Measurements from ENCODE around the gene ALPL. TPM values are rescaled to one million over a fixed set of nuclear protein-coding genes. Genes with fewer than 3 reads are reported as not detected.

Gene ALPL
- total RNA-seq, 2 experiments from 2014 or later = not detected

DNA sequence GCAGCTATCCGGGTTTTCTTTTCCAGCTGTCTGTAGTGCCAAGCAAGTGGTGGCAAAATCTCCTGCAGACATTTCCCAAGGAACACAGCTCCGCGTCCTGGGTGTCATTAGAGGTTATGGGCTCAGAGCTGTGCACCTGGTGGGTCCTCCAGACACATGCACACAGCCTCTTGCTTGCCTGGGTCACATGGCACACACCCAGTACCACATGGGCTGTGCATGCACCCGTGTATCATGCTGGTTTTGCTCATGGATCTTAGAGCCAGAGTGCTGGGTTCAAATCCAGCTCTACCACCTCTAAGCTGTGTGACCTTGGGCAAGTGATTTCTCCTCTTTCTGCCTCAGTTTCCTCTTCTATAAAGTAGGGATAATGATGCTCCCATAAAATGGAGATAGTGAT is 61.7 kb downstream of the ALPL start:
- POLR2A ChIA-PET = no interaction called here

DNA sequence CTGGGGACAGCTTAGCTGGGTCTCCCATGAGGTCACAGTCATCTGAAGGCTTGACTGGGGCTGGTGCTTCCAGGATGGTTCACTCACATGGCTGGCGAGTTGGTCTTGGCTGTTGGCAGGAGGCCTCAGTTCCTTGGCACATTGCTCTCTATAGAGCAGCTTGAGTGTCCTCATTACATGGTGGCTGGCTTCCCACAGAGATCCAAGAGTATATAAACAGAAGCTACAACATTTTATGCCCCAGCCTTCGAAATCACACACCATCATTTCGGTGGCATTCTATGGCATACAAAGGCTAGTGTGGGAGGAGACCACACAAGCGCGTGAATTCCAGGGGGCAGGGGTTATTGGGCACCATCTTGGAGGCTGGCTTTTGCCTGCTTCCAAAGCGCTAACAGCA is 63.0 kb downstream of the ALPL start:
- ChIA-PET CTCF (interaction anchor here (0.6 kb wide), 1 partner anchor 261 kb away, joined by 3 read pairs; no protein-coding TSS in a partner anchor), POLR2A (interaction anchor here (0.5 kb wide), 1 partner anchor 430 kb away, joined by 4 read pairs; no protein-coding TSS in a partner anchor)

More for the DNA sequence above, 61.7 kb downstream of the ALPL start:
- CTCF ChIA-PET = no interaction called here

DNA sequence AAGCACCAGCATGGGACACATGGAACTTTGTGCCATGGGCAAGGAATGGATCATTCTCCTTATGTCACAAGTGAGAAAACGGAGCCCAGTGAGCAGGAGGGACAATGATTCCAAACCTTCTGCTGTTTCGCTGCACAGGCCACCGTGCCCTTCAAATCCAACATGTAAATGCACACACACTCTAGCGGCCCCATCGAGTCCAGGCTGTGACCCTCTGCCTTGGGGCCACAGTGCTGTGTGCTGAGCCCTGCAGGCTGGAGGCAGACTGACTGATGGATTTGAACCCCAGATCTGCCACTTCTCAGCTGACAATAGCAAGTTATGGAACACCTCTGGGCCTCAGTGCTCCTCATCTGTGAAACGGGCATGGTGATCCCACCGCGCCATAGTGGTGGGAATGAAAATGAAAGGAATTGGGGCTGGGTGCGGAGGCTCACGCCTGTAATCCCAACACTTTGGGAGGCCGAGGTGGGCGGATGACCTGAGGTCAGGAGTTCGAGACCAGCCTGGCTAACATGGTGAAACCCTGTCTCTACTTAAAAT is 63.6 kb downstream of the ALPL start:
- ChIA-PET CTCF (interaction anchor here (0.6 kb wide), 1 partner anchor 1810 kb away, joined by 3 read pairs; no protein-coding TSS in a partner anchor), POLR2A (no interaction called here)

DNA sequence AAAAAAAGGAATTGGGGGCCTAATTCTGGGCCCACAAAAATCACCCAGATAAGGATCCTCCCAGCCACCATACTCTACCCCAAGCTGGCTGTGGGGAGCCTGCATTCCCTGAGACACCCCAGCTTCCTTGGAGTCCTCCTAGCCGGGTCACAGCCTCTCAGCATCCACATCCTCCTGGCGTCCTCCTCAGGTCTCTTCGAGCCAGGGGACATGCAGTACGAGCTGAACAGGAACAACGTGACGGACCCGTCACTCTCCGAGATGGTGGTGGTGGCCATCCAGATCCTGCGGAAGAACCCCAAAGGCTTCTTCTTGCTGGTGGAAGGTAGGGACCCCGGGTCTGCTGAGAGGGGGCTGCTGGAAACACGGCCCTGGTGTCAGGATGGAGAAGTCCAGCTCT is 64.3 kb downstream of the ALPL start:
- ChIA-PET POLR2A (no interaction called here), CTCF (interaction anchor here (0.6 kb wide), 1 partner anchor 1810 kb away, joined by 3 read pairs; no protein-coding TSS in a partner anchor)

DNA sequence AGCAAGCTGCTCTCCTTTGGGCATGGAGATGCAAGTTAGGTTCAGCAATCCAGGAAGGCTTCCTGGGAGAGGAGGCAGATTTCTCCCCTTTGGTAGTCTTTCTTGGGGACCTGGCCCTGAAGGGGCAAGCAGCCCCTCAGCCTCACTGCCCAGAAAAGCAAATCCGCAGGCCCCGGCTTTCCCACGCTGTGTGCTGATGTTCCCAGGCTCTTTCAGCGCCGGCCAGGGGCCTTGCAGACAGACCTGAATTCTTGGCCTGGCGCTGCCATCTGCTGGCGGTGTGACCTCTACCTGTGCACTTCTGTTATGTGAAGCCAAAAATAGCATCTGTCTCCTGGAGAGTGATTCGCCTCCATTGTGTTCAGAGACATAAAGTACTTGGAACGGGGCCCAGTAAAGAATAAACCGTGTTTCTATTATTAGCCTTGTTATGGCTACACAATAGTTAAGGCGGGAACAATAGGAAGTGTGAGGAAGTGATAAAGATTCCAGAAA is 64.8 kb downstream of the ALPL start:
- ChIA-PET POLR2A (no interaction called here), CTCF (interaction anchor here (1.0 kb wide), 1 partner anchor 9 kb away, joined by 3 read pairs; no protein-coding TSS in a partner anchor)

DNA sequence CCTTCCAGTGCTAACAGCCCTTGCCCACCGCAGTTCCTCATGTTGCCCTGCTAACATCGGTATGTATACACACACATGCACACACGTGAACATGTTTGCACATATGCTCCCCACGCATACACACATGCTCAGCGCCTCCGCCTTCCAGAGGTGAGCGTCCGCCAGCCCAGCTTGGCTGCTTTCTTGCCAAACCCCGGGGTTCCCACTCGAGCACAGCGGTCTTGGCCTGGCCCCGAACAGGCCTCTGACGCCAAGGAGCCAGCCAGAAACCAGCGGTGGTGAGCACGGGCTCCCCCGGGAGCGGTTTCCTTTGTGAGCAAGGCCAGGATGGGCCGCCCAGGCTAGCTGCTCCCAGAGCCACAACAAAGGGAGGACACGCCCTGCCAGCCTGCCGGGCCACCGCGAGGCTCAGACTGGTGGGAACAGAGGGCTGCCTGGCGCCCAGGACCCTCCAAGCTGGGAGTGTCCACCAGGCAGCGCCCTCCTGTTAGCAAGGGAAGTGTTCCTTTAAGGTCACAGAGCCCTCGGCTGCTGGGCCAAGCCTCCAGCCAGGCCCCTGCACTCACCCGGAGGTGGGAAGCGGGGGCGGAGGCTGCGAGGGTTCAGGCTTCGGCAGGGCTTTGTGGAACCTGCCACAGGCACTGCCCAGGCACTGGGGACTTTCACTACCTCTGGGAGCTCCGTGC is 65.4 kb downstream of the ALPL start:
- ChIA-PET CTCF (interaction anchor here (1.0 kb wide), 1 partner anchor 9 kb away, joined by 3 read pairs; no protein-coding TSS in a partner anchor), POLR2A (no interaction called here)

DNA sequence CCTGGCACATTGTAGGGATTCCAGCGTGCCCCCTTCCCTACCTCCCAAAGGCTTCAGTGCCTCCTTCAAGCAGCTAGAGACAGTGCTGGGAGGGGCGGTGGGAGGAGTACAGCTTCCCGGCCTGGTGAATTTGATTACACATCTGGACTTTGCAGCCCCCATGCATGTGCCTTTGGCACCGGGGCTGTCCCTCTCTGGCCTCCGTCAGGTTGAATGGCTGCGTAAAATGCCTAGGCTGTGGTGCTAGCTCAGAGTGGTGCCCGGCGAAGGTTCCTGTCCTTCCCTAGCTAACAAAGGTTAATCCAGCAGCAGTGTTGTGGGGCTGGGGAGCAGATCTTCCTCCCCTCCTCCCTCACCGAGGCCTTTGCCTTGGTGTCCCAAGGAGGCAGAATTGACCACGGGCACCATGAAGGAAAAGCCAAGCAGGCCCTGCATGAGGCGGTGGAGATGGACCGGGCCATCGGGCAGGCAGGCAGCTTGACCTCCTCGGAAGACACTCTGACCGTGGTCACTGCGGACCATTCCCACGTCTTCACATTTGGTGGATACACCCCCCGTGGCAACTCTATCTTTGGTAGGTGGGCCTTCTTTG is 66.2 kb downstream of the ALPL start:
- CTCF ChIA-PET = no interaction called here

DNA sequence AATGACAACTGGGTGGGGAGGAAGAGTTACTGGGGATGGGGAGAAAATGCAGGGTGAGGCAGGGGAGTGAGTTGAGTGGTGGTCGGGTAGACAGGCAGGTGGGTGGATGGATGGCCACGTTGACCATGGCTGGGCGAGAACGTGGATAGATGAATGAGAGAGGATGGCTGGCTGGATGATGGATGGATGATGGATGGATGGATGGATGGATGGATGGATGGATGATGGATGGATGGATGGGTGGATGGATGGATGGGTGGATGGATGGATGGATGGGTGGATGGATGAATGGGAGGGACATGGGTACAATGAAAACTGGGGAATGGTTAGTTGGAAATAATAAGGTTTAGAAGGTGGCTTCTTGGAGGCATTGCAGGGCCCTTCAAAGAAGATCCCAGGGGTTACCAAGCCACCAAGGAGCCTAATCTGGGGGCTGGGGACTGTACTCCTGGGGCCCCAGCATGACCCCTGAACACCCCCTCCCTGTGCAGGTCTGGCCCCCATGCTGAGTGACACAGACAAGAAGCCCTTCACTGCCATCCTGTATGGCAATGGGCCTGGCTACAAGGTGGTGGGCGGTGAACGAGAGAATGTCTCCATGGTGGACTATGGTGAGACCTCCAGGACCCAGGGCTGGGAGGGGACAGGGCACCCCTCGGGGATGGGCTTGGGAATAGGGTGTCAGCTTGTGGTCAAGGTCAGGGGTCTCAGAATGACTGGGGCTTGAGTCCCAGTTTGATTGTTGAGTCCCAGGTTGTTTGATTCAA is 67.0 kb downstream of the ALPL start:
- ChIA-PET CTCF (no interaction called here), POLR2A (no interaction called here)

More for the DNA sequence above, 66.2 kb downstream of the ALPL start:
- POLR2A ChIA-PET = no interaction called here

DNA sequence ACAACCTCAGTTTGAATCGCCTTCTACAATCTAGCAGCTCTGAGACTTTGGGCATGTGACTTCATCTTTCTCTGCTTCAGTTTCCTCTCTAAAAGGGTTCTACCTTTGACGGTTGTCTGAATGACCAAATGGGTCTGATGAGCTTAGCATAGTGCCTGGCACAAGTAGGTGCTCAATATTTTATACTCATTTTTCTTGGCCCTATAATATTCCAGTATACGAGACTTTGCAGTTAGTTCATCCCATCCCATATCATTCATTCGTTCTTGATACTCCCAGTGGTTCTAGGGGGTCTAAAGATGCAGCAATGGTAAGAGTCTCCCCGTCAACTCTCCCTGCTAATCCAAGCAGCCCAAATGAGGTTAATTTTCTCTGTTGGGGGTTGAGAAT is 67.6 kb downstream of the ALPL start:
- CTCF ChIA-PET = no interaction called here
- POLR2A ChIA-PET = no interaction called here

DNA sequence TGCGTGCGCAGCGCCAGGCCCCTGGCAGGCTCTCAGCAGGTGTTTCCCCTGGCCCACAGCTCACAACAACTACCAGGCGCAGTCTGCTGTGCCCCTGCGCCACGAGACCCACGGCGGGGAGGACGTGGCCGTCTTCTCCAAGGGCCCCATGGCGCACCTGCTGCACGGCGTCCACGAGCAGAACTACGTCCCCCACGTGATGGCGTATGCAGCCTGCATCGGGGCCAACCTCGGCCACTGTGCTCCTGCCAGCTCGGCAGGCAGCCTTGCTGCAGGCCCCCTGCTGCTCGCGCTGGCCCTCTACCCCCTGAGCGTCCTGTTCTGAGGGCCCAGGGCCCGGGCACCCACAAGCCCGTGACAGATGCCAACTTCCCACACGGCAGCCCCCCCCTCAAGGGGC is 68.1 kb downstream of the ALPL start:
- ChIA-PET CTCF (no interaction called here), POLR2A (no interaction called here)

DNA sequence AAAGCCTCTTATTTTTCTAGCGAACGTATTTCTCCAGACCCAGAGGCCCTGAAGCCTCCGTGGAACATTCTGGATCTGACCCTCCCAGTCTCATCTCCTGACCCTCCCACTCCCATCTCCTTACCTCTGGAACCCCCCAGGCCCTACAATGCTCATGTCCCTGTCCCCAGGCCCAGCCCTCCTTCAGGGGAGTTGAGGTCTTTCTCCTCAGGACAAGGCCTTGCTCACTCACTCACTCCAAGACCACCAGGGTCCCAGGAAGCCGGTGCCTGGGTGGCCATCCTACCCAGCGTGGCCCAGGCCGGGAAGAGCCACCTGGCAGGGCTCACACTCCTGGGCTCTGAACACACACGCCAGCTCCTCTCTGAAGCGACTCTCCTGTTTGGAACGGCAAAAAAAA is 68.7 kb downstream of the ALPL start:
- ChIA-PET POLR2A (no interaction called here), CTCF (no interaction called here)

DNA sequence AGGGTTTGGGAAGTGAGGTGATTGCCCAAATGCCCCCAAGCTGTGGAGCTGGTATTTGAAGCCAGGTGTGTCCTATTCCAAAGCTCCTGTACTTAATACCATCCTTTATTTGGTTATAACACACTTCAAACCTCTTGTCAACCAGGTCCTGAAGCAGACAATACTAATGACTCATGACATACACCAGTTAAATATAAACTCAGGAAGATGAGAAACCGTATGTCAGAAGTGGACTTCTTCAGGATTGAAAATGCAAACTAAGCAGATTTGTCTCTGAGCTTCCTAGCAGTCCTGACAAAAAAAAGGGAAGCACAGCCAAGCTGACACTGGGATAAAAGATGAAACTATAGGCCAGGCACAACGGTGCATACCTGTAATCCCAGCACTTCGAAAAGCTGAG is 70.6 kb downstream of the ALPL start:
- POLR2A ChIA-PET = interaction anchor here (0.7 kb wide), 1 partner anchor 328 kb away, joined by 9 read pairs; no protein-coding TSS in a partner anchor
- CTCF ChIA-PET = no interaction called here

DNA sequence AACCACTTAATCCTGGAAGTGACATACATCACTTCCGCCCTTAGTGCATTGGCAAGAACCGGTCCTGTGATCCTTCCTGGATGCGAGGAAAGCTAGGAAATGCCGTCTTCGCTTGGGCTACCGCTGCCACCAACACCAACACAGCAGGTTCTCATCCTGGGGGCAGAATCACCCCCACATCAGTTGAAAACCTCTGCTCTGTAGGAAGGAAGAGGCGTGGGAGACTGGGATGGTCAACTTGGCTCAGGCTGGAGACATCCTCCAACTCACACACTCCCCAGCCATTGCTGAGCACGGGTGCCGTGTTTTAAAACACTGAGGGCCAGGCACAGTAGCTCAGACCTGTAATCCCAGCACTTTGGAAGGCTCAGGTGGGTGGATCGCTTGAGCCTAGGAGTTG is 74.9 kb downstream of the ALPL start:
- ChIA-PET POLR2A (no interaction called here), CTCF (no interaction called here)

DNA sequence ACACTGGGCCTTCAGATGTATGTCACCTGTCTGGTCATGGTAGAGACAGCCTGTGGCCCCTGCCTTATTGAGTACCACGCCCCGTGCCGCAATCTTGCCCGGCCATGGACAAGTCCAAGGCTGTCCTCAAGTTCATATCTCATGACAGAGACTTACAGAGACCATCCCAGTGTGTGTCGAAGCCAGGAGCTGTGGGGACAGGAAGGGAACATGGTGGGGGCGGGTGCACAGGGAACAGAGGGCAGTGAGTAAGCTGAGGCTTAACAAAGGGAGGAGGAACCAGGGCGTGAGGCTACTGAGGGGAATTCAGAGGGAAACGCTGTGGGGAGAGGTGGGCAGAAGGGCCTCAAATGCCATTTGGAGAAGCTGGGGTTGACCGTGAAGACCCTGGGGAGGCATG is 75.8 kb downstream of the ALPL start:
- POLR2A ChIA-PET = no interaction called here
- CTCF ChIA-PET = no interaction called here

DNA sequence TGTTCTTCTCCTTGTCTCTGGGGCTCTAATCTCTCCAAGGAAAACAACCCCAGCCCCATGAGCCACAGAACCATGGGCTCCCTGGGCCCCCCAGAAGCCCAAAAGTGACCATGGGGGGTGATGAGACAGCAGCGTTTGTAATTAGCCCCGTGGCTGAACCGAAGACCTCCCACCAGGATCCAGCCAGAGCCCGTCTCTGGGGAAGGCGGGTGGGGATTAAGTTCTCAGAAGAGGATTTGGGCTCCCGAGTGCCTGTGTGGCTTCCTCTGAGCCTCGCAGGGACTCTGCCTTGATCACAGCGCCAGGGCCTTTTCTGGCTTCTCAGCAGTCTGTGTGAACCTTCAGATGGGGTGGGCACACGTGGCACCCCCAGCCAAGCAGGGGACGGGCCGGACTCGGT is 77.0 kb downstream of the ALPL start:
- ChIA-PET CTCF (no interaction called here), POLR2A (no interaction called here)

DNA sequence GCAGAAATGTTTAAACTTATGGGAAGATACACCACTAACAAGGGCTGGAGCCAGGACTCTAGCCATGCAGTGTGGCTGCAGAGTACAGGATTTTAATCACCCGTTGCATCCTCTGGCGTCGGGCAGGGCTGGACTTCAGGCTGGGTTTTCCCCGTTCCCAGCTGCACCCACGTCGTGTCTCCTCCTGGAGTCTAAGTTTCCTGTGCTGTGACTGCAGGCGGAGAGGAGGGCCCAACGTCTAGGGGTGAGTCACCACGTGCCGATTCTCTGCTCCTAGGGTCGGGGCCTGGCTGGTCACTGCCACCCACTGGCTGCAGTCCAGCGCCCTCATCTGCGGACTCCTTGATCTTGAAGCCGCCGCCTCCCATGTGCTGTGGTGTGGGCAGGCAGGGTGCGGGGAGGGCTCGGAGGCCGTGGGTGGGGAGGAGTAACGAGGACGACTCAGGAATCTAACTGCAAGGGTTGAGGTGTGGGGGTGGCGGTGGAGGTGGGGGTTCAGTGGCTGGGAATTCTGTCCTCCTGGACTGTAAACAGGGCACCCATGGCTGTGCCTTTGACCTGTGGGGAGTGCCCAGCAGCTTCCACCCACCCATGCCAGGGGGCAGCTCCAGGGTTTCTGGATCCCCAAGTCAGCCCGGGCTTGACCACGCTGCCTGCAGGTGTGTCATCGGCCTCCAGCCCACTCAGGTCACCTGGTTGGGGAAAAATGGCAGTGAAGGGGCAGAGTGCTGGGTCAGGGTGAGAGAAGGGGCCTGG is 77.8 kb downstream of the ALPL start:
- ChIA-PET POLR2A (no interaction called here), CTCF (no interaction called here)

DNA sequence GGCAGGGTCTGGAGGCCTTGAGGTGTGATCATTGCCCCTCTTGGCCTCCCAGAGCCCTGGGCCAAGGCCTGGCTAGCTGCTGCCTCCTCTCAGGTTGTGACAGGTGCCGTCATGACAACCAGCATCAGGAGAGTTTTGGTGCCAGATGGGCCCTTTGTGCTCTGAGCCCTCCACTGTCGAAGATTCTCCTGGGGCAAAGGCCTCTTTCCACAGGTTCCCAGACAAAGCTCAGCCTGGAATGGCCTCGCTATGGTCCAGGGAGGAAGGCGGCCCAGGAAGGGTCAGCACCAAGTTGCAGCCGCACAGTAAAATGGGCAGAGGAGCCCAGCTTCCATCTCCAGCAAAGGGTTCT is 78.4 kb downstream of the ALPL start:
- ChIA-PET POLR2A (no interaction called here), CTCF (no interaction called here)

DNA sequence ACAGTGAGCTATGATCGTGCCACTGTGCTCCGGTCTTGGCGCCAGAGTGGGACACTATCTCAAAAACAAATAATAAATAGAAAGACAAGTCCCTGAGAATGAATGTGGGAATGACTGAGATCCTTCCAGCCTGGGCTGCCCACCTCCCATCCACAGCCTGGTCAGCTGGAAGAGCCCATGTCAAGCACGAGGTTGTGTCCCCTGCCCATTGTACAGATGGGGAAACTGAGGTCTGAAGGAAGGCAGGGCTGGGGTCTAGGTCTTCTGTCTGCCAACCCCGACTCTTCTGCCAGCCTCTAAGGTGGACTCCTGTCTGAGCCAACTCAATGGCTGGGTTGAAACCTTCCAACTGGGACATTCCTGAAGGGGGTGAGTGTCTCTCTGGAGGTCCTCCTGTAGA is 80.4 kb downstream of the ALPL start:
- POLR2A ChIA-PET = no interaction called here
- CTCF ChIA-PET = no interaction called here

DNA sequence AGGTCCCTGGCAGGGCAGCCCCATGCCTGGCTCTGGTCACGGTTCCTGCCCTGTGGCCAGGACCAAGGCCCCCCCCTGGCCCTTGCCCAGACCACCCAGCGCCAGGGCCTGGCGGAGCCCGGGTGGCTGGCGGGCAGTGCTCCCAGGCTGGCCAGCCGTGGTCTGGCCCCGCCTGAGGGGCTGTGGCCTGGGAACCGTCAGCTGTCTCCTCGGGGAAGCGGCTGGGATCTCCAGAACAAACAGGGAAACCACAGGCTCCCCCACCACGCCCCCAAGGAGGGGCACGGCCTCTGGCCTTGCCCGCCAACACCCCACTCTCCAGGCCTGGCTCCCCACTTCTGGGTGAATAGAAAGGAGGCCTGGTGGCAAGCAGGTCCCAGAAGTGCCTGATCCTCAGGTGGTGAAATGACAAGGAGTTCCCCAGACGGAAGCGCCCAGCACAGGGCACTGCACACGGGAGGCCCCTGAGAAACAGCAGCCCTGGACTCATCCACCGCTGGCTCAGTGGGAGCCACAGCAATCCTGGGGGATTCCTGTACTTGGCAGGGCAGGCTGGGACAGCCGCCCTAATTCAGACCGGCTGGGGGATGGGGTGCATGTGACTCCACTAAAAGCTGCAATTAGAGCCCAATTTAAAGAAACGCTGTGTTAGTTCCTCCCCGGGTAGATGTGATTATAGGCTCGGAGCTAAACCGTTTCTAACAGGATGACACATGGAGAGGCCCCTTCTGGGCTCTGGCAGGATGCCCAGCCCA is 81.1 kb downstream of the ALPL start:
- POLR2A ChIA-PET = no interaction called here

More for the DNA sequence above, 81.1 kb downstream of the ALPL start:
- CTCF ChIA-PET = no interaction called here

All from activated CD8-positive, alpha-beta memory T cell treated with anti-CD3 and anti-CD28 coated beads for 36 hours (primary cell).